Measurements from ENCODE around the gene RMDN2.
A peak's percentile ranks its signal among the peaks of the same experiment; 100 is the strongest.

Gene RMDN2

GRCh38 chr2:37925063-37925897 is at the start of gene RMDN2:
RMDN2 (plus strand) TSS chr2:37925287; CDS start chr2:37929278, 3,991 bp downstream.
- DNase-seq = peak; percentile 53

- DNase-seq = no peak
Measured at GRCh38 chr2:37875403-37875906, 49.6 kb upstream of the RMDN2 start.

- no peak for DNase-seq
Measured at GRCh38 chr2:37876227-37876626, 48.9 kb upstream of the RMDN2 start.

GRCh38 chr2:37877457-37878315 is 47.4 kb upstream of the RMDN2 start:
- peak; percentile 60 for DNase-seq

- DNase-seq = no peak
Measured at GRCh38 chr2:37878536-37878935, 46.6 kb upstream of the RMDN2 start.

- no peak for DNase-seq
Measured at GRCh38 chr2:37880551-37880950, 44.5 kb upstream of the RMDN2 start.

GRCh38 chr2:37881397-37881796 is 43.7 kb upstream of the RMDN2 start:
- no peak for DNase-seq

GRCh38 chr2:37882036-37882435 is 43.1 kb upstream of the RMDN2 start:
- no peak for DNase-seq

- no peak for DNase-seq
Measured at GRCh38 chr2:37883518-37883917, 41.6 kb upstream of the RMDN2 start.

GRCh38 chr2:37885329-37885993 is 39.6 kb upstream of the RMDN2 start:
- no peak for DNase-seq

GRCh38 chr2:37886745-37887144 is 38.3 kb upstream of the RMDN2 start:
- no peak for DNase-seq

- DNase-seq = no peak
Measured at GRCh38 chr2:37887286-37887685, 37.8 kb upstream of the RMDN2 start.

- no peak for DNase-seq
Measured at GRCh38 chr2:37890893-37891495, 34.1 kb upstream of the RMDN2 start.

GRCh38 chr2:37891846-37892435 is 33.1 kb upstream of the RMDN2 start:
- DNase-seq = no peak

- DNase-seq = no peak
Measured at GRCh38 chr2:37892436-37893114, 32.5 kb upstream of the RMDN2 start.

GRCh38 chr2:37893327-37893726 is 31.8 kb upstream of the RMDN2 start:
- no peak for DNase-seq

GRCh38 chr2:37894047-37894446 is 31.0 kb upstream of the RMDN2 start:
- no peak for DNase-seq

GRCh38 chr2:37894601-37895000 is 30.5 kb upstream of the RMDN2 start:
- no peak for DNase-seq

GRCh38 chr2:37895140-37895539 is 29.9 kb upstream of the RMDN2 start:
- DNase-seq = no peak

GRCh38 chr2:37896319-37896718 is 28.8 kb upstream of the RMDN2 start:
- no peak for DNase-seq

GRCh38 chr2:37897511-37897910 is 27.6 kb upstream of the RMDN2 start:
- no peak for DNase-seq

- no peak for DNase-seq
Measured at GRCh38 chr2:37898448-37898847, 26.6 kb upstream of the RMDN2 start.
